Esophagus muscularis mucosa (tissue), 4 donors: ENCODE results near the gene ARFGAP1. TPM values are rescaled to one million over a fixed set of nuclear protein-coding genes. Genes with fewer than 3 reads are reported as not detected.
"Not testable (repeated sequence)": the region's sequence is repeated elsewhere in the genome, so short reads cannot be mapped to it uniquely, and the experiment has no call there.

ENCODE experiments used
- DNase-seq: peaks from one replicate; pipeline ENCODE4 v3.0.0-alpha.2; 2017; ENCODE audit errors: extremely low spot score
- H3K27ac ChIP-seq, 4 donors: fragments of 200-600 bp; sonication (generic); replicated peaks in 1 of 4; 1 replicate in 3 of 4; 2 replicates in 1 of 4; pipeline ENCODE4 v1.5.1; 2016 to 2019; ENCODE audit warnings: mild to moderate bottlenecking in 1 of 4
- H3K27me3 ChIP-seq, 4 donors: fragments of 200-600 bp; sonication (generic); one replicate each; pipeline versions ENCODE4 v1.5.1 to v1.6.0; 2016 to 2019
- H3K36me3 ChIP-seq, 4 donors: fragments of 200-600 bp; sonication (generic); one replicate each; pipeline ENCODE4 v1.5.1; 2016 to 2019
- H3K4me1 ChIP-seq, 4 donors: fragments of 200-600 bp; sonication (generic); one replicate each; pipeline ENCODE4 v1.5.1; 2016 to 2019
- H3K4me3 ChIP-seq, 4 donors: fragments of 200-600 bp; sonication (generic); 1 replicate in 2 of 4; 2 replicates in 2 of 4; pipeline ENCODE4 v1.5.1; 2016 to 2019; ENCODE audit warnings: mild to moderate bottlenecking in 4 of 4, moderate library complexity in 1 of 4
- H3K9me3 ChIP-seq, 4 donors: fragments of 200-600 bp; sonication (generic); 1 replicate in 3 of 4; 2 replicates in 1 of 4; pipeline ENCODE4 v1.5.1; 2016 to 2019
- CTCF ChIP-seq, 3 experiments: fragments of 200-600 bp in 2 of 3; fragments of 450-650 bp in 1 of 3; sonication (generic) in 2 of 3; IDR thresholded peaks; one replicate each; pipeline ENCODE4 v1.5.1; 2017 to 2019; ENCODE audit warnings: antibody characterized with exemption in 3 of 3, mild to moderate bottlenecking in 2 of 3, moderate library complexity in 1 of 3
- EP300 ChIP-seq: sonication (generic); formaldehyde crosslinking; IDR thresholded peaks from one replicate; pipeline ENCODE4 v1.6.1; 2017; ENCODE audit warnings: antibody characterized with exemption
- POLR2A ChIP-seq: fragments of 450-650 bp; IDR thresholded peaks from one replicate; pipeline ENCODE4 v1.6.1; 2017; ENCODE audit warnings: antibody characterized with exemption, moderate library complexity, mild to moderate bottlenecking, low read depth
- POLR2AphosphoS5 ChIP-seq, 2 donors: sonication (generic); formaldehyde crosslinking; IDR thresholded peaks; one replicate each; pipeline ENCODE4 v1.6.1; 2017; ENCODE audit warnings: antibody characterized with exemption in 2 of 2
- WGBS: methylation state at CpG from one replicate; pipeline ENCODE4 v1.1.5; 2018; 5-methylcytosine and 5-hydroxymethylcytosine counted together
- intact Hi-C: fragments of 100-400 bp; cut with DNase I; formaldehyde crosslinking; loops from one replicate; pipeline ENCODE4 v1.15.1; 2023
- small RNA-seq, 3 donors: library from RNA; depleted of rRNA; stranded (forward); fragments of <200 nt; gene quantifications; one replicate each; pipeline ENCODE3, GENCODE V24; 2016
- total RNA-seq, 4 donors: library from RNA; depleted of rRNA; stranded (reverse); fragments of >200 nt; gene quantifications; one replicate each; pipeline versions ENCODE4 v1.1.0 to v1.2.1, GENCODE V29; 2016

The ARFGAP1 gene
- total RNA-seq, 4 donors from 2014 or later, result 35.8 to 50.9 (median 39.5) TPM

GRCh38 chr20:63334356-63334755 is 61.7 kb downstream of the ARFGAP1 start:
- H3K4me3 ChIP-seq, result no peak overlapping the region
- no peak for DNase-seq
- no peaks in the 10 kb centered on the region for H3K36me3 ChIP-seq
- H3K27me3 ChIP-seq, result peaks cover 0 to 95% (median 3%) of the 10 kb centered on the region in 4 donors
- no peak for TF ChIP-seq POLR2AphosphoS5 (IDR thresholded peaks at IDR 0.05)
- no peak for TF ChIP-seq CTCF (IDR thresholded peaks at IDR 0.05)
- no peak for TF ChIP-seq EP300
- no peak for TF ChIP-seq POLR2A
- peaks cover 0 to 7% (median 0%) of the 10 kb centered on the region in 4 donors for H3K9me3 ChIP-seq
- H3K27ac ChIP-seq, result no peak overlapping the region
- intact Hi-C loops, result no loop called here
- WGBS, result 77% methylated on average over 8 of the region's 8 CpGs
- H3K4me1 ChIP-seq, result no peaks in the 10 kb centered on the region

- H3K4me3 ChIP-seq, DNase-seq: not testable (repeated sequence)
These were observed 62.4 kb downstream of the ARFGAP1 start for GRCh38 chr20:63335060-63335459.

GRCh38 chr20:63335711-63336110 is 63.1 kb downstream of the ARFGAP1 start:
- Histone ChIP-seq H3K36me3 (no peaks in the 10 kb centered on the region), H3K4me1 (no peaks in the 10 kb centered on the region), H3K27me3 (peaks cover 0 to 85% (median 3%) of the 10 kb centered on the region in 4 donors), H3K27ac (no peak overlapping the region), H3K4me3 (no peak overlapping the region), H3K9me3 (peaks cover 0 to 7% (median 0%) of the 10 kb centered on the region in 4 donors)
- 47% methylated on average over 8 of the region's 9 CpGs for WGBS
- TF ChIP-seq POLR2AphosphoS5 (IDR thresholded peaks at IDR 0.05), result no peak
- no peak for TF ChIP-seq CTCF (IDR thresholded peaks at IDR 0.05)
- no peak for TF ChIP-seq EP300
- no peak for TF ChIP-seq POLR2A
- no peak for DNase-seq
- intact Hi-C loops, result no loop called here

More at GRCh38 chr20:63335060-63335459, 62.4 kb downstream of the ARFGAP1 start:
- 92% methylated on average over 7 of the region's 9 CpGs for WGBS
- H3K9me3 ChIP-seq, H3K36me3 ChIP-seq, intact Hi-C loops, H3K4me1 ChIP-seq, H3K27ac ChIP-seq: not testable (repeated sequence)
- peaks cover 0 to 88% (median 3%) of the 10 kb centered on the region in 4 donors for H3K27me3 ChIP-seq

GRCh38 chr20:63336232-63336752 is 63.7 kb downstream of the ARFGAP1 start:
- DNase-seq, result no peak
- Histone ChIP-seq H3K27ac (no peak overlapping the region), H3K36me3 (no peaks in the 10 kb centered on the region), H3K9me3 (peaks cover 0 to 7% (median 0%) of the 10 kb centered on the region in 4 donors), H3K4me3 (no peak overlapping the region), H3K27me3 (peaks cover 0 to 82% (median 3%) of the 10 kb centered on the region in 4 donors), H3K4me1 (no peaks in the 10 kb centered on the region)
- WGBS, result 96% methylated on average over 29 of the region's 29 CpGs
- intact Hi-C loops, result no loop called here
- no peak for TF ChIP-seq CTCF (IDR thresholded peaks at IDR 0.05)
- no peak for TF ChIP-seq POLR2A
- no peak for TF ChIP-seq POLR2AphosphoS5 (IDR thresholded peaks at IDR 0.05)
- TF ChIP-seq EP300, result no peak

- TF ChIP-seq POLR2A, result no peak
- TF ChIP-seq EP300, result no peak
- no peak for TF ChIP-seq POLR2AphosphoS5 (IDR thresholded peaks at IDR 0.05)
- no peak for TF ChIP-seq CTCF (IDR thresholded peaks at IDR 0.05)
- Histone ChIP-seq H3K27ac (no peak overlapping the region), H3K4me1 (no peaks in the 10 kb centered on the region), H3K9me3 (no peaks in the 10 kb centered on the region), H3K27me3 (peaks cover 0 to 72% (median 3%) of the 10 kb centered on the region in 4 donors), H3K36me3 (no peaks in the 10 kb centered on the region), H3K4me3 (no peak overlapping the region)
- intact Hi-C loops, result no loop called here
- no peak for DNase-seq
- 70% methylated on average over 12 of the region's 12 CpGs for WGBS
These were observed 65.3 kb downstream of the ARFGAP1 start for GRCh38 chr20:63337786-63338420.

Small RNA genes within 50 kb of the gene (small RNA-seq; reads per million reads assigned to genes)
- gene MIR3196, result 0 reads per million in 3 donors
- gene MIR4326, result 0 to 0.74 (median 0.25) reads per million in 3 donors
- 0 reads per million in 3 donors for gene RNU6-994P

Other genes with a start within 250 kb of the ARFGAP1 start
- 10 to 100 TPM; 17.9 to 32.1 (median 29.7) TPM for gene YTHDF1, start 56.7 kb upstream of the ARFGAP1 start, total RNA-seq
- not detected for gene BIRC7, start 36.9 kb upstream of the ARFGAP1 start, total RNA-seq
- gene NKAIN4, start 18.4 kb upstream of the ARFGAP1 start, total RNA-seq, result under 1 TPM in 2 of 4 donors, not detected in 2; 0.17 to 0.45 TPM
- under 1 TPM in 1 of 4 donors, not detected in 3; 0.32 TPM for gene COL20A1, start 20.4 kb downstream of the ARFGAP1 start, total RNA-seq
- not detected for gene CHRNA4, start 88.5 kb downstream of the ARFGAP1 start, total RNA-seq
- 1 to 10 TPM in 1 of 4 donors, under 1 TPM in 2, not detected in 1; 0.11 to 1.6 (median 0.50) TPM for gene KCNQ2, start 199.8 kb downstream of the ARFGAP1 start, total RNA-seq
- 10 to 100 TPM in 1 of 4 donors, 1 to 10 TPM in 3; 1.7 to 17.8 (median 7.4) TPM for gene EEF1A2, start 226.3 kb downstream of the ARFGAP1 start, total RNA-seq
- 100 to 1,000 TPM; 150 to 291 (median 270) TPM for gene PPDPF, start 248.0 kb downstream of the ARFGAP1 start, total RNA-seq